K562 (cell line): ENCODE data around the gene CHODL.

ENCODE experiments used
- ATF7 ChIP-seq: fragments of 450-650 bp; IDR thresholded peaks from 2 replicates; pipeline ENCODE4 v1.7.1; 2014; ENCODE audit warnings: mild to moderate bottlenecking, moderate library complexity
- JUN ChIP-seq, 2 experiments: sonication (generic) in 1 of 2; formaldehyde crosslinking in 1 of 2; IDR thresholded peaks; 2 replicates each; pipeline versions ENCODE4 v1.6.1 to v1.8.0; 2012 to 2022; ENCODE audit warnings: borderline replicate concordance in 2 of 2, mild to moderate bottlenecking in 2 of 2, improper control_type of control experiment in 1 of 2, low read depth in 1 of 2, low read length in 1 of 2, missing genetic modification reagents in 1 of 2
- RBM14 ChIP-seq: fragments of 200-400 bp; formaldehyde crosslinking; IDR thresholded peaks from 2 replicates; pipeline ENCODE4 v1.6.1; 2018; ENCODE audit warnings: low read depth, mild to moderate bottlenecking, low read length, moderate library complexity, borderline replicate concordance; ENCODE audit not compliant: insufficient read depth
- TBP ChIP-seq: optimal IDR thresholded peaks from 2 replicates; pipeline ENCODE3; 2011; ENCODE audit warnings: low read depth, low read length, improper control_type of control experiment
- TF ChIP-seq, protein P1 (sequence below): sonication (generic); formaldehyde crosslinking; IDR thresholded peaks from 2 replicates; pipeline ENCODE4 v1.8.1; 2023; ENCODE audit warnings: mild to moderate bottlenecking, missing genetic modification reagents

DNA sequence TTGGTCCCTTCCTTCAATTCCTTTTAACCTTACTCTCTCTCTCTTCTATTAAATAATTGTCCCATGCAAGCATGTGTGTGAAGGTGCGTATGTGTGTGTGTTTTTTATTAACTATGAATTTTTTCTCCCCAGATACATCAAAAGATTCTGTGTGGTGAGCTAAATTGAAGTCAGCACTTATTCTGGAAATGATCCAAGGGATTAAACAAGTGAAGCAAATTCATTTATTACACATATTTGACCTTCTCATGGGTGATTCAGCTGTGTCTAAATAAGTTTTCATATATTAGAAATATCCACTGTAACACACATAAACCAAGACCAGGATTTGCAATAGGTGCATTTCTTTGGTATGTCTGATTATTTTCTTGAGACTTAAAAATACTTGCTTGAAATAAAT lies 24.3 kb downstream of the CHODL start:
- TF ChIP-seq RBM14 = no peak
- TF ChIP-seq ATF7 = no peak
- no peak for TF ChIP-seq JUN (IDR thresholded peaks at IDR 0.05; ENCODE audit: borderline replicate concordance, low read depth, low read length)
- TF ChIP-seq JUN (CRISPR knock-in tag; IDR thresholded peaks at IDR 0.05; ENCODE audit: borderline replicate concordance) = no peak
- TF ChIP-seq, protein P1, sequence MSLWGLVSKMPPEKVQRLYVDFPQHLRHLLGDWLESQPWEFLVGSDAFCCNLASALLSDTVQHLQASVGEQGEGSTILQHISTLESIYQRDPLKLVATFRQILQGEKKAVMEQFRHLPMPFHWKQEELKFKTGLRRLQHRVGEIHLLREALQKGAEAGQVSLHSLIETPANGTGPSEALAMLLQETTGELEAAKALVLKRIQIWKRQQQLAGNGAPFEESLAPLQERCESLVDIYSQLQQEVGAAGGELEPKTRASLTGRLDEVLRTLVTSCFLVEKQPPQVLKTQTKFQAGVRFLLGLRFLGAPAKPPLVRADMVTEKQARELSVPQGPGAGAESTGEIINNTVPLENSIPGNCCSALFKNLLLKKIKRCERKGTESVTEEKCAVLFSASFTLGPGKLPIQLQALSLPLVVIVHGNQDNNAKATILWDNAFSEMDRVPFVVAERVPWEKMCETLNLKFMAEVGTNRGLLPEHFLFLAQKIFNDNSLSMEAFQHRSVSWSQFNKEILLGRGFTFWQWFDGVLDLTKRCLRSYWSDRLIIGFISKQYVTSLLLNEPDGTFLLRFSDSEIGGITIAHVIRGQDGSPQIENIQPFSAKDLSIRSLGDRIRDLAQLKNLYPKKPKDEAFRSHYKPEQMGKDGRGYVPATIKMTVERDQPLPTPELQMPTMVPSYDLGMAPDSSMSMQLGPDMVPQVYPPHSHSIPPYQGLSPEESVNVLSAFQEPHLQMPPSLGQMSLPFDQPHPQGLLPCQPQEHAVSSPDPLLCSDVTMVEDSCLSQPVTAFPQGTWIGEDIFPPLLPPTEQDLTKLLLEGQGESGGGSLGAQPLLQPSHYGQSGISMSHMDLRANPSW (CRISPR knock-in tag) = no peak
- no peak for TF ChIP-seq TBP
